A172 (cell line): ENCODE measurements around the gene EFCAB3. TPM values are rescaled to one million over a fixed set of nuclear protein-coding genes. Genes with fewer than 3 reads are reported as not detected.
"Not testable (repeated sequence)": the region's sequence is repeated elsewhere in the genome, so short reads cannot be mapped to it uniquely, and the experiment has no call there.

ENCODE experiments used
- DNase-seq: peaks from one replicate; pipeline ENCODE4 v3.0.0-alpha.2; 2015; ENCODE audit warnings: low spot score
- total RNA-seq: library from RNA; depleted of rRNA; stranded (reverse); fragments of >200 nt; shearing (Covaris generic); gene quantifications from 2 replicates; pipeline ENCODE4 v1.2.3, GENCODE V29; 2014; rRNA removed

The EFCAB3 gene
- not detected in 2 replicates for total RNA-seq

DNA sequence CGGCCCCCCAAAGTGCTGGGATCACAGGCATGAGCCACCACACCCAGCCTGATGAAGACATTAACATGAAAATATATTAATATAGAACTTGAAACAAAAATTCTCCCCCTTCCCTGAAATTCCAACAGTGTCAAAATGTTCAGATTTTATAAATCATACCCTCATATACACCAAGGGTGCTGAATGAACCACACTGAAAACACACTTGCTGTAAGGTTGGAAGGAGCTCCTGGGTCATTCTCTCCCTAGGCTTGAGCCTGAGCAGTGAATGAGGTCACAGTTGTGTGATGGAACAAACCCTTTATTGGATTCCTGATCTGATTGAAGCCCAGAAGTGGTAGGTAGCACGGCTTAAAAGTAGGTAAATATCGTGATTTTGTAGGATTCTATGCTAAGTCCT, at the start of gene EFCAB3:
Gene EFCAB3 (plus strand): TSS at position 301 of the 400 bp plus-strand sequence. CDS start 2,427 bp downstream, outside the sequence.
- DNase-seq, result no peak

DNA sequence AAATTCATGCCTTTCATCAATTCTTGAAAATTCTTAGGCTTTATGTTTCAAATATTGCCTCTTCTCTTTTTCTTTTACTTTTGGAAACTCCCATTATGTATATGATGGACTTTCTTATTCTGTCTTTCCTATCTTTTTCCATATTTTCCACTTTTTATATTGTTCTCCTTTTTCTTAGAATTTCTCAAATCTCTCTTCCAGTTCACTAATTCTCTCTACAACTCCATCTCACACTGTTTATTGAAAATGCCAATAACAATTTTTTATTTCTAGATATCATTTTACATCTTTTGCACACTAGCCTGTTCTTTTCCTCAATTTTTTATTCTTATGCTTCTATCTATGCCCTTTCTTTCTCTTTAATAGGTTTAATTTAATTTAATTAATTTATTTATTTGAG, 43.8 kb upstream of the EFCAB3 start:
- no peak for DNase-seq

DNA sequence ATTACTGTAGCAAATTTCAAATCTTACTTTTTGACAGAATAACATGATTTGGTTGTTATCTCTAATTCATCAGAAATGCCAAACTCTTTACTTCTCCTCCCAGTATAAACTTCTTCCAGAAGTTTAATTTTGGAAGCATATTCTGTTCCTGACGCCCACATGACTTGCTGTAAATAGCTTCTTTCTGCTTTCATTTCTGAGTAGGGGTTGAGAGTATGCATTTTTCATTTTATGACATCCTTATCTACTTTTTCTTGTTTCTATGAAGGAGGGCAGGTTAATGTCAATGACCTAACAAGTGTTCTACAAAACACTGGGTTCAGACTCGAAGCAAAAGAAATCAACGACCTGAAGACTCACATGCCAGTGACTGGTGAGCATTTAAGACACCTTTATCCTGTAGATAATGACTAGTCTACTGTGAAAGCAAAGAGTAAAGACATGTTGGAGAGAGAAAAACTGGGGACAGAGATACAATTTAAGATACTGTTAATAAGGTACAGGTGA, 36.5 kb upstream of the EFCAB3 start:
- no peak for DNase-seq

DNA sequence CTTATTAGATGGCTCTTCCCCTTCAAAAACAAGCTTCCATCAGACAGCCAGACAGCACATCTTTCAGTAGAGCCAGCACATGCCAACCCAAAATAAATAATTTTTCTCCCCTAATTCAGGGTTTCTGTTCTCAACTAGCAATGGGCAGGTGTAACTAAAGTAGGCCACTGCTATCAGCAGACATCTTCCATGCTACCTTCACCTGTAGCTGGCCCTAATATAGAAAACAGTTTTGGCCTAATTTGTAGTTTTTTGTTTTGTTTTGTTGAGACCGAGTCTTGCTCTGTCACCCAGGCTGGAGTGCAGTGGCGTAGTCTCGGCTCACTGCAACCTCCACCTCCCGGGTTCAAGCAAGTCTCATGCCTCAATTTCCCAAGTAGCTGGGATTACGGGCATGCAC, 29.2 kb upstream of the EFCAB3 start:
- no peak for DNase-seq

DNA sequence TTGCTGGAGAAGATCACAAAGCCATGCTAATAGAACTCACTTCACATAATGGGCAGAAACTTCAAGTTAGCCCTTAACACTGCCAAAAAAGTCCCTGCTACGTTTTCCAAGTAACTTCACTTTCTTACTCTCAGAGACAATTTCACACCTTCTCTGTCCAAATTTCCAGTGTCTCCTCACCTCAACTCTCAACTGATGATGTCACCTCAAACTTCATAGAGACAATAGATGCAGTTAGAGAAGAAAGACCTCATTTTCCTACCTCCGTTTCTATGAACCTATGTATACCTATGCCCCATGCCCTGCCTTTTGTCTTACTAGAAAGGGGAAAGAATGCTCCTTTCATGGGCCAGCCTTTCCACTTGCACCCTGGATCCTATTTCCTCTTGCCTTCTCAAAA, 14.2 kb upstream of the EFCAB3 start:
- DNase-seq, result no peak

DNA sequence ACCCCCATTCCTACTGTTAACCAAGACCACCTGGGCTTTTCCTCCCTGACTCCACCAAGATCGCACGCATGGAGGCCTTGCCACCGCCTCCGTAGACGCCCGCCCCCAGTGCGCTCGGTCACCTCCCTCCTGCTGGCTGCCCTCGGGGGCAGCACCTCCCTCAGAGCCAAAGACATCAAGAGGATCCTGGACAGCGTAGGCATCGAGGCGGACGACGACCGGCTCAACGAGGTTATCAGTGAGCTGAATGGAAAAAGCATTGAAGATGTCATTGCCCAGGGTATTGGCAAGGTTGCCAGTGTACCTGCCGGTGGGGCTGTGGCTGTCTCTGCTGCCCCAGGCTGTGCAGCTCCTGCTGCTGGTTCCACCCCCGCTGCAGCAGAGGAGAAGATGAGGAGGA, 1.2 kb downstream of the EFCAB3 start:
- no peak for DNase-seq

DNA sequence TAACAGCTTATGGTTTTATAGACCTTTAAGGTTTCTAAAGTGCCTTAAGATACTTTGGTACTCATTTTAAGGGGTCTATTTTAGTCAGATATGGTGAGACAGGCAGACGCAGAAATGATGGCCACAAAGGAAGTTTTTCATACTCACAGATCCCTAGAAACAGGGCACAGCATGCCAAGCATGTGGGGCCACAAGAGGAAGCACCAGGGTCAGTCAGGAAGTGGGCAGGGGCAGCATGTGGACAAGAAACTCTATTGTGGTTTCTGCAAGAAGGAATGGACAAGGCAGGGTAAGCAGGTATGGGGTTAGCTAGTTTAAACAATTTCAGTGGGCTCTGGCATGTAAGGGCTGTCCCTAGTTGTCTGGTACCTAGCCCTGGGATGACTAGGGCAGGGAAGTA, 8.5 kb downstream of the EFCAB3 start:
- DNase-seq, result no peak

DNA sequence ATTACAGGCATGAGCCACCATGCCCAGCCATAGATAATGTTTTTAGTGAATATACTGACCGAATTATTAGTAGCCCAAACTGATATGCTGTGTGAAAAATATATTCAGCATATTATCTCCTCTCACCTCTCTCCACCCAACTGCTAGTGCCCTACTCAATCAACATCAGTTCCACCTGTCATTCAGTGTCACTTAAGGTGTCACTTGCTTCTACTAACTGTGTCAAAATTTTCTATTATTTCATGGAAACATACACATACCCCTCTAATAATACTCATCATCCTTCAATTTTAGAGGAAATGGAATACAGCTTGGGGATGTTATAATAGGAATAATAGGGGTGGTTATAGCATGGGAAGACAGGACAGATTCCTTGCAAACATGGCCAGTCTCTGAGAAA, 12.6 kb downstream of the EFCAB3 start:
- no peak for DNase-seq

DNA sequence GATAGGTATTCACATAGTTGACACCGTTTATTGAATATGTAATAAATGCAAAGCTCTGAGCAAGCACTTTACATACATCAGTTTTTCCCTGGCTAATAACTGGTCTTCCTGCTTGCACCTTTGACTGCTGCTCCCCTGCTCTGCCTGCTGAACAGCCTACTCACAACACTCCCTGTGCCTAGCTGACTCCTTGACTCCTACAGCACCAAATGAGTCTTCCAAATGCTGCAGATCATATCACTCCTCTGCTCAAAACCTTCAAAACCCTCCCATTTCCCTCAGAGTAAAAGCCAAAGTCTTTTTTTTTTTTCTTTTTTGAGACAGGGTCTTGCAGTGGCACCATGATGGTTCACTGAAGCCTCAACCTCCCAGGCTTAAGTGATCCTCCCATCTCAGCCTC, 18.5 kb downstream of the EFCAB3 start:
- DNase-seq, result no peak

DNA sequence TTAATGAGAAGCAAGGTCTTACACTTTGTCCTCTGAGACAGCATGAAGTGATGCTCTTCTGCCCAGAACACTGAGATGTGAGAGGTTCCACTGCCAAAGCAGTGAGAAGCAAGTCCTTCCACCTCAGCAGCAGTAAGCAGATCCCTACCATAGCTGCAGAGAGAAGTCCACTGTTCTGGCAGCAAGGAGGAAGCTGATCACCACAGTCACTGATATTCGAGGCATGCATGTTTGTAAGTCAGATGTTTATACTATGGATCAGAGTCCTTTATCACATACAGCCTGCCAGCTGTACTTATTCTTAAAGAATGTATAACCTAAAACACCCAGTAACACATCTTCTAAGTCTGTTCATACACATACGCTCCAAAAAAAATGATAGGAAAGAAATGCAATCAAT, 25.1 kb downstream of the EFCAB3 start:
- DNase-seq, result no peak

DNA sequence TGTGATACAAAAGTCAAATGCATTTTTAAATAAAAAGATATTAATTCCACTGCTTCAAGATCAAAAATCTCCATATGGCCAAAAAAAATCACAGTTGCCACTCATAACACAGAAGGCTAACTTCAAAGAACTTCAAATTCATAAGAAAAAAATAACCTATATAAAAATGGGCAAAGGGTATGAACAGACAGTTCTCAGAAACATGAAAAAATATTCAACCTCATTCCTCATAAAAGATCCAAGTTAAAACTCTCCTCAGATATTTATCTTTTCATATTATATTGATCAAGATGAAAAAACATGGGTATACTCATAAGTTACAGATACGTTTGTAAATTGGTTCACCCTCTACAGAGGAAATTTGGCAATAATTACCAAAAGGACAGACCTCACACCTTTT, 32.7 kb downstream of the EFCAB3 start:
- DNase-seq, result not testable (repeated sequence)

DNA sequence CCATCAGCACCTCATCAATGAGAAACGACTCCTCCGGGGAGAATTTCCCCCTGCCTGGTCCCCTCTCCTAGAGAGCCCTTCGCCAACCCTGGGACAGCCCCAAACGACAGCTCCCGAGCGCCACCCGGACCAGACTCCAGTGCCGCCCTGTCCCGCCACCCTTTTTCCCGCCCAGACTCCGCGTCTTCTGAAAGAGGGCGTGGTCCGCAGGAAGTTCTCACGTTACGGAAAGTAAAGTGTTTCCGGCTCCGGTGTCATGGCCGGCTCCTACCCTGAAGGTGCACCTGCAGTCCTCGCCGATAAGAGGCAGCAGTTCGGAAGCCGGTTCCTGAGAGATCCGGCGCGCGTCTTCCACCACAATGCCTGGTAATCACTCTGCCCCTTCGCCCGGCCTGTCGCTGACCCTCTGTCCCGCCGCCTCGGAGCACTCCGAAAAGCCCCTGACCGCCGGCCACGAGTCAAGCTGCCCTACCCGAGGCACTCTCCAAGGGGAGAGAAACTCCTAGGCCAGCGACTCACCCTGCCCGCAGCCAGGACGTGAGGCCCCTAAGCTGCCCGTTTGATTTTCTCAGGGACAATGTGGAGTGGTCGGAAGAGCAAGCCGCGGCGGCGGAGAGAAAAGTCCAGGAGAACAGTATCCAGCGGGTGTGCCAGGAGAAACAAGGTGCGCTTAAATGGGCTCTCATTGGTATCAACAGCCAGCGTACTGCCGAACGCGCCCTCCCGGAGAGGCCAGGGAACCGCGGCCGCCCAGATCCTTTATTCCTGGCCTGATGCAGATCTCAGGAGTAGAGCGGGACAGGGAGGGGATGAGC, 43.5 kb downstream of the EFCAB3 start, which contains the start of gene METTL2A:
Gene METTL2A (plus strand): TSS at position 251 of the 815 bp plus-strand sequence. CDS start 6 bp downstream, at position 257.
- peak; percentile 87 for DNase-seq

DNA sequence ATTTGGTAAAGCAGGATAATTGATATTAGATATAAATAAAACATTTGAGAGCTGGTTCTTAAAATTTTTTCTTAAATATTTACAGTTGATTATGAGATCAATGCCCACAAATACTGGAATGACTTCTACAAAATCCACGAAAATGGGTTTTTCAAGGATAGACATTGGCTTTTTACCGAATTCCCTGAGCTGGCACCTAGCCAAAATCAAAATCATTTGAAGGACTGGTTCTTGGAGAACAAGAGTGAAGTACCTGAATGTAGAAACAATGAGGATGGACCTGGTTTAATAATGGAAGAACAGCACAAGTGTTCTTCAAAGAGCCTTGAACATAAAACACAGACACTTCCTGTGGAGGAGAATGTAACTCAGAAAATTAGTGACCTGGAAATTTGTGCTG, 45.9 kb downstream of the EFCAB3 start:
- DNase-seq, result not testable (repeated sequence)

DNA sequence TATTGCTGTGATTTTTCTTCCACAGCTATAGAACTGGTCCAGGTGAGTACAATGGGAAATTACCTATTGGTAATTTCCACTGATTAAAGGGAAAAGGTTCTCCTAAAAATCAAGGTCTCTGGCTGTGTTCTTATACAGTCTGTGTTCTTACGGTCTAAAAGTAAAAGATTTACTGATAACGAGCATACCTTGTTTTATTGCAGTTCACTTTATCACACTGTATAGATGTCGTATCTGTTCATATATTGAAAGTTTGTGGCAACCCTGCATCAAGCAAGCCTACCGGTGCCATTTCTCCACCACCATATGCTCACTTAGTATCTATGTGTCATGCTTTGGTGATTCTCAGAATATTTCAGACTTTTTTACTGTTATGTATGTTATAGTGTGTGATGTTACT, 54.9 kb downstream of the EFCAB3 start:
- DNase-seq, result not testable (repeated sequence)

DNA sequence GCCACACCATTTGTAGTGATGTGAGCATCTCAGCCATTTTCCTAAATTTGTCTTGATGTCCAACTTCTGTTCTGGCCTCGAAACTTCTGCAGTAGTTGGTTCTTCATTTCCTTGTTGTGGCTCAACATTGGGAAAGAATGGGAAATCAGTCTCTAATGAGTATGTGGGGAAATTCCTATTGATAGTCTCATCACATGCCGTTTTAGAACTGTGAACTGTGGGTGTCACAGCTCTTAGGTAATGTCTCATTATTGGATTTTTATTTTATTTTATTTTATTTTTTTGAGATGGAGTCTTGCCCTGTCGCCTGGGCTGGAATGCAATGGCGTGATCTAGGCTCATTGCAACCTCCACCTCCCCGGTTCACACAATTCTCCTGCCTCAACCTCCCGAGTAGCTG, 60.8 kb downstream of the EFCAB3 start:
- not testable (repeated sequence) for DNase-seq

DNA sequence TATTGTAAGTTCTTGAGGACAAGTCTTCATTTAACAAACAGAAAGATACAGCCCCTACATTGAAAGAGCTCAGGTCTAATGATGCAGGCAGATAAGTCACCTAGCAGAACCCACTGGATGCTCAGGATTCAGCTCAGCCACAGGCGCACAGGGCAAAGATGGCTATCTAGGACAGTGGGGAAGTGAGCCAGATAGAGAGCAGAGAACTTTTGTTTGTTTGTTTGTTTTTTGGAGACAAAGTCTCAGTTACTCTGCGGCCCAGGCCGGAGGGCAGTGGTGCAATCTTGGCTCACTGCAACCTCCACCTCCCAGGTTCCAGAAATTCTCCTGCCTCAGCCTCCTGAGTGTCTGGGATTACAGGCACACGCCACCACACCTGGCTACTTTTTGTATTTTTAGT, 63.7 kb downstream of the EFCAB3 start:
- DNase-seq, result no peak

DNA sequence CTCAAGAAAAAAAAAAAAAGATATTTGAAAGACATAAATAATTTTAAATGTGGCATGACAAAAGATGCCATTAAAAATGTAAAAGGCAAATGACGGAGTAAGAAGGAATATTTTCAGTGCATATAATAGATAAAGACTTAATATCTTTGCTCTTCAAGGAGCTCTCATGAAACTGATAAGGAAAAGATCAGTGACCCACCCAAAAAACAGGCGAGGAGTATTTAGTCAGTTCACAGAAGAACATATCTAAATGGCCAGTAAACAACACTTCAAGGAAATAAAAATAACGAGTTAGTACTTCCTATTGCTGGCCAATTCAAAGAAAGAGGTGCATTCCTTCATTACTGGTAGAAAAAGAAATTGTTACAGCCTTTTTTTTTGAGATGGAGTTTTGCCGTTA, 65.4 kb downstream of the EFCAB3 start:
- DNase-seq, result not testable (repeated sequence)

DNA sequence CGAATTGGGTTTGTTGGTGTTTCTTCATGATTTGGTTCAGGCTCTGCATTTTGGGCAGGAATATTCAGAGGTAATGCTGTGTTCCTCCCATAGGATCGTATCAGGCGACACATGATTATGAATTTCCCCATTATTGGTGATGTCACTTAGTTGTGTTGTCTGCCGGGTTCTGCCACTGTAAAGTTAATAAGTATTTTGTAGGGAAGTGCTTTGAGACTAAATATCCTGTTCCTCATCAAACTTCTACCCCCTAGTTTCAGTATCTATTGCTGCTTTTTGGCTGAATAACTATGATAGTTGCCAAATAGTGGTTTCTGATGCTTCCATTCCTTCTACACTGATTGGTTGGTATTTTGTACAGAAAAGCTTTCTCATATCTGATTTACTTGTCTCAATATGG, 71.8 kb downstream of the EFCAB3 start:
- DNase-seq, result not testable (repeated sequence)

DNA sequence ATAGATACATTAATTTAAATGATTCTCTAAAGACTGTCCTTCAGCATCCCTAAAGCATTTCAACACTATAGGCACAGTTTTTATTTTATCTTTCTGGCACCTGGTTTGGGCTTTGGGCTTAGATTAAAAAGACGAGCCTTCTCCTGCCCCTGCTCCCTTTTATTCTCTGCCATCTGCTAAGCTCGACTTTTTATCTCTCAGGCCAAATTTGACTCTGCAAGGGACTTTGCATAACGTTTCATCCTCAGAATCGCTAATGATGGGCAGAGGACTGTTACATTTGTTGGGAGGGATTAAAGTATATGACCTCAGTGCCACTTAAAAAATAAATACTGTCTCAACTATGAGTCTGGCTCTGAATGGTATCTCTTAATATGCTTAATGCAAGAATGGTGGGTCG, 72.7 kb downstream of the EFCAB3 start:
- not testable (repeated sequence) for DNase-seq

DNA sequence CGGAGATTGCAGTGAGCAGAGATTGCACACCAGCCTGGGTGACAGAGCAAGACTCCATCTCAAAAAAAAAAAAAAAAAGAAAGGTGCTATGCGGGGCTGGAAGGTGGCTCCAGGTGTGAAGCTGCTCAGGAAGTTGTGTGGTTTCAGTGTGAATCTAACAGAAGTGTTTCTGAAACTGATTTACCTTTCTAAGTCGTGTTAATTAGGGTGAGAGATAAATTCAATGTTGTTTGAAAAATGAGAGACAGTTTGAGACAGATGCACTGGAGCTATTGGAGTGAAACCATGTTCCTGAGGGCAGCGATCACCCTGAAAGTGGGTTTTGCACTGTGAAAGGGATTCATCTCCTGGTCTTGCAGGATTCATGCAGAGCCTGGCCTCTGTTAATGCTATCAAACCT, 73.3 kb downstream of the EFCAB3 start:
- not testable (repeated sequence) for DNase-seq

DNA sequence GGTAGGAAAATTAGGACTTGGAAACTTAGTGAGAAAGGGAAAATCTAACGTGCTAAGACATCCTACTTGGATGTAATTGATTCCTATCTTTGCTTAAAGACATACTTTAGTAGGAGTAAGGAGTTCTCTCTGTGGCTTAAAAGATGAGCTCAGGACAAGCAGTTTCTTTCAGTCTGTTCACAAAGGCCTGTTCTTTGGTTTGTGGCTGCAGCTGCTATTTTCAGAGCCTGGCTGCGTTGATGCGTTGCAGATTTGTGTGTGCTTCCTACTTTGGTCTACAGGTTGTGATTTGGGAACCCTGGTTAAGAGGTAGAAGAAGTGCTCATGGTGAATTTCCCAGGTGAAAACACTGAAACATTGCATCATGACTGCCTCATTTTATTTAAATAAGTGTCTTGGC, 73.8 kb downstream of the EFCAB3 start:
- DNase-seq, result not testable (repeated sequence)

DNA sequence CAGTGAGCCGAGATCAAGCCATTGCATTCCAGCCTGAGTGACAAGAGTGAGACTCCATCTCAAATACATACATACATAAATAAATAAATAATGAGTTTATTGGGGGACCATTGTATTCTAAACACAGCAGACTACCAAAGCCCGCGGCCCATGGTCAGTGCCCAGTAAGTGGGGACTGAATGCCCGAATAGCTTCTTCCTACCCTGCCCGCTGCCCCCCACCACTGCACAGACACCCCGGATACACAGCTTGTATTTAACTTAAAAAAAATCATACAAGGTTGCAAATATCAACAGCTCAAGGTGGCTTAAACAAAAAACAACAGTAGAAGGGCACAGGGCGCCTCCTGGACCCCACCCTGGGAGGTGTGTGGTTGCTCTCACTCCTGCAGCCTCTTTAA, 75.7 kb downstream of the EFCAB3 start:
- no peak for DNase-seq

DNA sequence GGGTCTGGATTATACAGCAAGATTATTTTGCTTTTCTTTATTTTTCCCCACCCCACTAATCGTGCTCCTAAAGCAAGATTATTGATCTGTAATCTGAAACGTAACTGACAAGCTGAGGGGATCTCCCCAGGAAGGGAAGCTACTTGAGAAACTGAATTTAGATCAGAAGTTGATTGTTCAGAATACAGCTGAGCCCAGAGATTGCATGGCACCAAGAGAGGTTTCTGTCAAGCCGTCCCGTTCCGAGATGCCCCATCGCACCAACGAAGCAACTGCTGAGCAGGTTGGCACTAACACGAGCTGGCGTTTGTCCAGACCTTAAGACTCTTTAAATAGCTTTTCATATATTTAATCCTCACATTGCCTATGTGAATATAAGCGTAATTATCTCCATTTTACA, 78.1 kb downstream of the EFCAB3 start:
- DNase-seq, result not testable (repeated sequence)
